K562 (cell line): ENCODE results near the gene MASP1. TPM values are rescaled to one million over a fixed set of nuclear protein-coding genes. Genes with fewer than 3 reads are reported as not detected.
A peak's percentile ranks its signal among the peaks of the same experiment; 100 is the strongest.

Experiments
- ATAC-seq: fragments of 200-7000 bp; cut with Tn5 transposase; 3 replicates; pipeline ENCODE4 v1.9.1; 2020; ENCODE audit warnings: moderate library complexity
- BruUV-seq: library from RNA; stranded (reverse); fragments of 400-500 nt; replicated peaks from 2 replicates; lab custom pipeline; 2021; lab: Mats Ljungman, UMichigan
- CTCF ChIA-PET: fragments of 300-600 bp; formaldehyde crosslinking; extraction: SDS; loops from one replicate; lab custom pipeline; 2021; ENCODE audit warnings: low intra/inter-chr PET ratio; lab: Yijun Ruan, JAX
- POLR2A ChIA-PET: fragments of 300-600, 350-650 bp; sonication (Branson Sonifier 250); formaldehyde crosslinking; extraction: SDS; loops from one replicate; lab custom pipeline; 2021; ENCODE audit warnings: antibody characterized with exemption, inconsistent platforms; lab: Yijun Ruan, JAX
- DNase-seq, 4 experiments: peaks; one replicate each; pipeline versions ENCODE4 v3.0.0 to v3.0.0-alpha.2; 2011 to 2018; ENCODE audit warnings: low spot score in 3 of 4, mixed read lengths in 3 of 4; ENCODE audit errors: extremely low read depth in 1 of 4
- FAIRE-seq: peaks from 2 replicates; lab custom pipeline; 2011; peaks lifted over from hg19 to GRCh38; lab: Jason Lieb, UNC
- H2AFZ ChIP-seq: 2 replicates; pipeline ENCODE4 v1.6.0; 2011; ENCODE audit warnings: low read depth, low read length, control low read depth, inconsistent platforms
- H3K27ac ChIP-seq: fragments of 200-600 bp; 3 replicates; pipeline ENCODE4 v1.8.0; 2011; ENCODE audit warnings: low read depth, mild to moderate bottlenecking, control low read depth, inconsistent platforms, low read length, moderate library complexity, mixed read lengths; ENCODE audit errors: extremely low read depth
- H3K27me3 ChIP-seq, 2 experiments: fragments of 300-600 bp in 1 of 2; 2 replicates in 1 of 2; 3 replicates in 1 of 2; pipeline versions ENCODE4 v1.6.0 to v1.8.0; 2011; ENCODE audit warnings: inconsistent platforms in 2 of 2, low read length in 2 of 2, mild to moderate bottlenecking in 1 of 2, mixed read lengths in 1 of 2, moderate library complexity in 1 of 2; ENCODE audit not compliant: control insufficient read depth in 2 of 2, insufficient read depth in 2 of 2
- H3K36me3 ChIP-seq: fragments of 300-600 bp; 3 replicates; pipeline ENCODE4 v1.8.0; 2011; ENCODE audit warnings: mild to moderate bottlenecking, low read length, inconsistent platforms; ENCODE audit not compliant: control insufficient read depth, insufficient read depth
- H3K4me1 ChIP-seq, 2 experiments: fragments of 200-600 bp in 1 of 2; replicated peaks in 1 of 2; 2 replicates in 1 of 2; 3 replicates in 1 of 2; pipeline versions ENCODE4 v1.5.1 to v1.8.0; 2011; ENCODE audit warnings: inconsistent platforms in 2 of 2, low read length in 2 of 2, mild to moderate bottlenecking in 1 of 2, mixed read lengths in 1 of 2, moderate library complexity in 1 of 2; ENCODE audit not compliant: control insufficient read depth in 2 of 2, insufficient read depth in 2 of 2
- H3K4me2 ChIP-seq: 2 replicates; pipeline ENCODE4 v1.6.1; 2011; ENCODE audit warnings: low read length, control low read depth, inconsistent platforms, mixed read lengths; ENCODE audit not compliant: insufficient read depth
- H3K4me3 ChIP-seq: fragments of 200-600 bp; sonication (generic), shearing (Covaris generic); 2 replicates; pipeline ENCODE4 v1.5.1; 2016; ENCODE audit warnings: control low read depth, inconsistent platforms
- H3K79me2 ChIP-seq: fragments of 200-600 bp; 3 replicates; pipeline ENCODE4 v1.8.0; 2011; ENCODE audit warnings: low read length, inconsistent platforms; ENCODE audit not compliant: control insufficient read depth, insufficient read depth
- H3K9ac ChIP-seq, 2 experiments: 2 replicates each; pipeline versions ENCODE4 v1.6.0 to v1.6.1; 2011; ENCODE audit warnings: low read depth in 2 of 2, low read length in 2 of 2, control low read depth in 1 of 2, inconsistent platforms in 1 of 2, mild to moderate bottlenecking in 1 of 2, mixed read lengths in 1 of 2; ENCODE audit not compliant: insufficient read depth in 1 of 2
- H3K9me1 ChIP-seq: one replicate; pipeline ENCODE4 v1.6.0; 2011; ENCODE audit warnings: inconsistent platforms, mild to moderate bottlenecking, low read length, moderate library complexity; ENCODE audit not compliant: control insufficient read depth, insufficient read depth
- H3K9me3 ChIP-seq: replicated peaks from 2 replicates; pipeline ENCODE4 v1.5.1; 2011; ENCODE audit warnings: low read depth, low read length, inconsistent platforms; ENCODE audit not compliant: control insufficient read depth, insufficient read depth
- H4K20me1 ChIP-seq: replicated peaks from 2 replicates; pipeline ENCODE4 v1.6.1; 2011; ENCODE audit warnings: low read length, inconsistent platforms, mixed read lengths; ENCODE audit not compliant: control insufficient read depth, insufficient read depth
- BRD4 ChIP-seq: fragments of 200-600 bp; sonication (generic); IDR thresholded peaks from 2 replicates; pipeline ENCODE4 v1.6.1; 2017; ENCODE audit warnings: inconsistent platforms
- CTBP1 ChIP-seq: fragments of 450-650 bp; IDR thresholded peaks from 2 replicates; pipeline ENCODE4 v1.6.1; 2016; ENCODE audit warnings: borderline replicate concordance
- FOSL1 ChIP-seq: fragments of 200-800 bp; sonication (Bioruptor generic); conservative IDR thresholded peaks from 2 replicates; pipeline ENCODE4 v1.6.1; 2016; ENCODE audit warnings: missing genetic modification characterization, missing compliant biosample characterization
- JUND ChIP-seq, 2 experiments: IDR thresholded peaks; 2 replicates in 1 of 2; 3 replicates in 1 of 2; pipeline ENCODE4 v1.6.1; 2011; ENCODE audit warnings: borderline replicate concordance in 2 of 2, low read depth in 2 of 2, low read length in 2 of 2, improper control_type of control experiment in 1 of 2, missing biosample characterization in 1 of 2, missing genetic modification characterization in 1 of 2, missing genetic modification reagents in 1 of 2
- MAFF ChIP-seq: IDR thresholded peaks from 2 replicates; pipeline ENCODE4 v1.6.1; 2012; ENCODE audit warnings: low read length, improper control_type of control experiment
- ZFX ChIP-seq: sonication (generic); formaldehyde crosslinking; IDR thresholded peaks from 2 replicates; pipeline ENCODE4 v1.8.0; 2022; ENCODE audit warnings: mild to moderate bottlenecking, missing genetic modification reagents, moderate library complexity
- ZNF76 ChIP-seq: fragments of 250-450 bp; sonication (Bioruptor Pico); IDR thresholded peaks from 2 replicates; pipeline ENCODE4 v1.4.0; 2020; ENCODE audit warnings: mild to moderate bottlenecking, moderate library complexity, borderline replicate concordance
- WGBS: fragments of 100-300 bp; shearing (Covaris generic); methylation state at CpG from one replicate; pipeline ENCODE4 v1.1.6; 2016; ENCODE audit warnings: low coverage, mixed read lengths; ENCODE audit not compliant: insufficient coverage; ENCODE audit errors: missing lambda C conversion rate; 5-methylcytosine and 5-hydroxymethylcytosine counted together
- in situ Hi-C: fragments of 300-500 bp; cut with MboI; formaldehyde crosslinking; loops from 4 replicates; pipeline ENCODE4 v1.15.0; 2018; ENCODE audit warnings: inconsistent platforms, mixed read lengths
- intact Hi-C: fragments of 100-400 bp; cut with micrococcal nuclease; formaldehyde crosslinking; loops from 2 replicates; pipeline ENCODE4 v1.14.2; 2022
- polyA plus RNA-seq, 8 experiments: library from polyadenylated mRNA; depleted of rRNA in 4 of 8; stranded (reverse) in 5 of 8; unstranded in 3 of 8; fragments of >200 nt; fragmentation: Nextera tagmentation in 2 of 8; fragmentation: Illumina TruSeq in 1 of 8; extraction: Ambion mirVana in 2 of 8; extraction: Trizol in 1 of 8; gene quantifications; 2 replicates each; pipeline versions ENCODE4 v1.2.1 to v1.2.3, GENCODE V29; 2011 to 2014; ENCODE audit warnings: inconsistent platforms in 1 of 8, missing spikeins in 1 of 8
- total RNA-seq, 7 experiments: library from RNA; depleted of rRNA in 6 of 7; stranded (reverse); fragments of >200 nt in 6 of 7; fragmentation: Illumina TruSeq in 2 of 7; extraction: Trizol in 2 of 7; gene quantifications; 2 replicates each; pipeline versions ENCODE4 v1.2.1 to v1.2.3, GENCODE V29; 2011 to 2021; ENCODE audit warnings: low replicate concordance in 1 of 7

The MASP1 gene
- total and polyA plus RNA-seq, 9 of the 15 experiments (the other 6 are each of a cell fraction or from before 2014, with no cell fraction given): 0.03 to 0.24 (median 0.20) TPM; not detected in 3

DNA sequence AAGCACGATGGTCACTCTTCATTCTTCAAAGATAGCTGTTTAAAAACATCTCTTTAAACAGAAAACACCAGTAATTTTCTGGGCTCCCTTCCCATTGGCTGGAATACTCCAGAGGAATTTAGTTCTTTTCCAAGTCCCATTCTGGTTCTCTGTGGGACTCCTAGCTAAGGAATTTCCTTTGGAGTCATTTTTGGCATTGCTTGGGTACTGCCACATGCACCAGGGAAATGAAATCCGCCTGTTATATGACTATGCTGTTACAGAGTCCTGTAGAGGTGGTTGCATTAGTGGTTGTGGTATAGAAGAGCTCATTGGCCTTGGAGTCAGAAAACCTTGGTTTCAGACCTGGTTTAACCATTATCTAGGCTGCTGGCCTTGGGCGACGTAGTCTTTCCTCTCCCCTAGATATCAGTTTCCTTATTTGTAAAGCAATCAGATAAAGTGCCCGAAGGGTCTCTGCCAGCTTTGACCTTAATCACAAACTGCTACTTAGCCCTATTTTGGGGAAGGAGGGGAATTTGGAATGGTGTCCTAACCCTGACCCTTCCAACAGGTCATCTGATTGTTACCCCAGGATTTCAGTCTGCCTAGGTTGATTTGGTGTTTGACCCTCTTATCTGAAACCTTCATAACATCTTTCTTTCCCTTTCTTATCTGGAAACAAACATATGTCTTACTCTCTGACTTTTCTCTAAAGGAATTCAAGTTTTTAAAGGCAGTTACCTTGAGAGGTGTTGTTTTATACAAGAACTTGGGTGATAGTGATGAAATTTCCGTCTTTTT is 80.8 kb downstream of the MASP1 start (continued):
- TF ChIP-seq CTBP1: peak; percentile 39; the same call in 1 of the 2 replicates
- TF ChIP-seq ZNF76 (CRISPR knock-in tag): no peak
- peak; percentile 70 for TF ChIP-seq FOSL1 (tag)

DNA sequence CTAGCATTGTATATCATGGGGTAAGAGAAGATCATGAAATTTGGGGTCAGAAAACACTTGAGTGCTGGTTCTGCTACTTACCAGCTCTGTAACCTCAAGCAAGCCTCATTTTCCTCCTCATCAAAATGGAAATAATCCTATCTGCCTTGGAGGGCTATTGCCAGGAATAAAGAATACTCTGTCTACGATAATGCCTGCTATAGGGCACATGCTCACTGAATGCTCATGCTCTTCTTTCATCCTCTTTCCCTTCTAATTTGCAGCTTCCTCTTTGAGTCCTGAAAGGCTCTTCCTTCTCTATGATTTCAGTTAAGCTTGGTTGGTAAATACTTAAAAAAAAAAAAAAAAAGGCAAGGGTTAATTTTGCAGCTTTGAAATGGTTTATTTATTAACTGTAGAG is 81.4 kb downstream of the MASP1 start:
- Histone ChIP-seq H3K79me2 (no peaks in the 10 kb centered on the region), H3K4me2 (no peak overlapping the region), H3K4me3 (no peak overlapping the region), H3K36me3 (no peaks in the 10 kb centered on the region), H3K27me3 (peaks cover 10 to 20% of the 10 kb centered on the region in 2 experiments; a peak in 4 of 5 replicates), H2AFZ (no peak overlapping the region), H3K9ac (no peak overlapping the region), H3K4me1 (peaks cover 0 to 7% of the 10 kb centered on the region in 2 experiments; a peak in 2 of 5 replicates), H4K20me1 (no peaks in the 10 kb centered on the region), H3K9me1 (no peaks in the 10 kb centered on the region), H3K27ac (no peak overlapping the region), H3K9me3 (no peaks in the 10 kb centered on the region; the same call in 1 of the 2 replicates)
- DNase-seq (no peak), ATAC-seq (no peak), FAIRE-seq (no peak)
- CTCF ChIA-PET: no interaction called here
- POLR2A ChIA-PET: interaction anchor here (0.8 to 2.0 kb wide), 3 partner anchors 9 to 41 kb away, joined by 3 to 10 read pairs (median 6); no protein-coding TSS in a partner anchor
- no TSS peak for BruUV-seq
- 0% methylated on average over 1 of the region's 1 CpG for WGBS
- TF ChIP-seq BRD4: no peak
- no peak for TF ChIP-seq ZFX (CRISPR knock-in tag)
- TF ChIP-seq JUND (IDR thresholded peaks at IDR 0.05; ENCODE audit: borderline replicate concordance, low read depth, low read length): no peak
- no peak for TF ChIP-seq JUND (tag; IDR thresholded peaks at IDR 0.05; ENCODE audit: borderline replicate concordance, low read depth, low read length)
- no peak for TF ChIP-seq MAFF
- intact Hi-C loops (no loop called here), in situ Hi-C loops (no loop called here)
